Iris pigment epithelial cell (primary cell): ENCODE results near the gene IL17RC.
A peak's percentile ranks its signal among the peaks of the same experiment; 100 is the strongest.
"Not testable (repeated sequence)": the region's sequence is repeated elsewhere in the genome, so short reads cannot be mapped to it uniquely, and the experiment has no call there.

ENCODE experiments used
- DNase-seq: peaks from one replicate; pipeline ENCODE4 v3.0.0-alpha.2; 2011; ENCODE audit warnings: low read depth

IL17RC gene

GRCh38 chr3:9893739-9894138 lies 23.2 kb upstream of the IL17RC start:
- DNase-seq = no peak

- DNase-seq = not testable (repeated sequence)
Measured at GRCh38 chr3:9895715-9896114, 21.2 kb upstream of the IL17RC start.

GRCh38 chr3:9896755-9897407 lies 20.0 kb upstream of the IL17RC start:
- peak; percentile 58 for DNase-seq

GRCh38 chr3:9897408-9898372 lies 19.2 kb upstream of the IL17RC start:
- peak; percentile 72 for DNase-seq

GRCh38 chr3:9898467-9899241 lies 18.2 kb upstream of the IL17RC start:
- no peak for DNase-seq

GRCh38 chr3:9899289-9899791 lies 17.6 kb upstream of the IL17RC start:
- DNase-seq = no peak

GRCh38 chr3:9900965-9901415 lies 15.9 kb upstream of the IL17RC start:
- DNase-seq = not testable (repeated sequence)

GRCh38 chr3:9901967-9902366 lies 14.9 kb upstream of the IL17RC start:
- DNase-seq = no peak

- no peak for DNase-seq
Measured at GRCh38 chr3:9902372-9903237, 14.3 kb upstream of the IL17RC start, which contains the start of gene IL17RE. Gene IL17RE (plus strand): TSS chr3:9902848. CDS start chr3:9902933, 85 bp downstream.

GRCh38 chr3:9903238-9903624 lies 13.7 kb upstream of the IL17RC start:
- DNase-seq = no peak

- DNase-seq = no peak
Measured at GRCh38 chr3:9903904-9904303, 13.0 kb upstream of the IL17RC start.

- DNase-seq = no peak
Measured at GRCh38 chr3:9906480-9906879, 10.4 kb upstream of the IL17RC start.

GRCh38 chr3:9908286-9908685 lies 8.6 kb upstream of the IL17RC start:
- DNase-seq = no peak

GRCh38 chr3:9909221-9910013 lies 7.5 kb upstream of the IL17RC start:
- DNase-seq = peak; percentile 28

- no peak for DNase-seq
Measured at GRCh38 chr3:9911863-9912262, 5.0 kb upstream of the IL17RC start.

- DNase-seq = peak; percentile 88
Measured at GRCh38 chr3:9912294-9912935, 4.5 kb upstream of the IL17RC start.

- no peak for DNase-seq
Measured at GRCh38 chr3:9913601-9914000, 3.3 kb upstream of the IL17RC start.

GRCh38 chr3:9914011-9914410 lies 2.9 kb upstream of the IL17RC start:
- no peak for DNase-seq

- DNase-seq = no peak
Measured at GRCh38 chr3:9914559-9915253, 2.2 kb upstream of the IL17RC start.
